Renal cortical epithelial cell (primary cell): ENCODE data around the gene HSF2BP. TPM values are rescaled to one million over a fixed set of nuclear protein-coding genes. Genes with fewer than 3 reads are reported as not detected.
"Not testable (repeated sequence)": the region's sequence is repeated elsewhere in the genome, so short reads cannot be mapped to it uniquely, and the experiment has no call there.

Experiments
- DNase-seq: peaks from one replicate; pipeline ENCODE4 v3.0.0-alpha.2; 2011; ENCODE audit warnings: low read depth
- total RNA-seq: library from RNA; depleted of rRNA; stranded (reverse); fragments of >200 nt; gene quantifications from 2 replicates; pipeline ENCODE4 v1.2.3, GENCODE V29; 2014

Gene HSF2BP
- total RNA-seq: 2.6 and 3.8 TPM in 2 replicates

GRCh38 chr21:43659136-43660000 lies at the start of gene HSF2BP, which contains the start of gene RRP1B:
TSS of gene HSF2BP (minus strand) at chr21:43659488. CDS start at chr21:43658096, 1,392 bp downstream.
TSS of gene RRP1B (plus strand) at chr21:43659560. CDS start at chr21:43659665, 105 bp downstream.
- peak; percentile 22 for DNase-seq

- no peak for DNase-seq
Measured at GRCh38 chr21:43708745-43709381, 49.6 kb upstream of the HSF2BP start.

- no peak for DNase-seq
Measured at GRCh38 chr21:43707462-43707861, 48.2 kb upstream of the HSF2BP start.

GRCh38 chr21:43703035-43703880 lies 44.0 kb upstream of the HSF2BP start:
- peak; percentile 58 for DNase-seq

- DNase-seq: no peak
Measured at GRCh38 chr21:43702785-43703034, 43.4 kb upstream of the HSF2BP start.

GRCh38 chr21:43701936-43702784 lies 42.9 kb upstream of the HSF2BP start:
- DNase-seq: no peak

- no peak for DNase-seq
Measured at GRCh38 chr21:43699933-43700599, 40.8 kb upstream of the HSF2BP start.

GRCh38 chr21:43699492-43699777 lies 40.1 kb upstream of the HSF2BP start:
- not testable (repeated sequence) for DNase-seq

- DNase-seq: peak; percentile 52
Measured at GRCh38 chr21:43697758-43698643, 38.7 kb upstream of the HSF2BP start.

GRCh38 chr21:43696214-43696613 lies 36.9 kb upstream of the HSF2BP start:
- DNase-seq: no peak

GRCh38 chr21:43694437-43695079 lies 35.3 kb upstream of the HSF2BP start:
- DNase-seq: no peak

- DNase-seq: no peak
Measured at GRCh38 chr21:43693981-43694380, 34.7 kb upstream of the HSF2BP start.

GRCh38 chr21:43692949-43693348 lies 33.7 kb upstream of the HSF2BP start:
- DNase-seq: no peak

- DNase-seq: no peak
Measured at GRCh38 chr21:43691801-43692200, 32.5 kb upstream of the HSF2BP start.

- DNase-seq: no peak
Measured at GRCh38 chr21:43691086-43691795, 32.0 kb upstream of the HSF2BP start.

- no peak for DNase-seq
Measured at GRCh38 chr21:43690346-43690745, 31.1 kb upstream of the HSF2BP start.

- no peak for DNase-seq
Measured at GRCh38 chr21:43689556-43690337, 30.5 kb upstream of the HSF2BP start.

- no peak for DNase-seq
Measured at GRCh38 chr21:43688906-43689305, 29.6 kb upstream of the HSF2BP start.
